Ishikawa (cell line): ENCODE data around the gene SMAD7.

Experiments used
- EGR1 ChIP-seq: IDR thresholded peaks from 2 replicates; pipeline ENCODE4 v1.6.1; 2012
- EP300 ChIP-seq: IDR thresholded peaks from 2 replicates; pipeline ENCODE4 v1.6.1; 2012; ENCODE audit warnings: borderline replicate concordance
- FOXM1 ChIP-seq: IDR thresholded peaks from 2 replicates; pipeline ENCODE4 v1.6.1; 2012; ENCODE audit warnings: low read depth, borderline replicate concordance
- MAX ChIP-seq: IDR thresholded peaks from 2 replicates; pipeline ENCODE4 v1.6.1; 2012
- REST ChIP-seq: IDR thresholded peaks from 2 replicates; pipeline ENCODE4 v1.6.1; 2012; ENCODE audit warnings: low read depth, mild to moderate bottlenecking
- TAF1 ChIP-seq: IDR thresholded peaks from 2 replicates; pipeline ENCODE4 v1.6.1; 2012; ENCODE audit warnings: low read depth, mild to moderate bottlenecking
- TCF12 ChIP-seq: IDR thresholded peaks from 2 replicates; pipeline ENCODE4 v1.6.1; 2012; ENCODE audit warnings: low read depth
- ZBTB7A ChIP-seq: IDR thresholded peaks from 2 replicates; pipeline ENCODE4 v1.6.1; 2012; ENCODE audit warnings: low read depth

- no peak for TF ChIP-seq TCF12
- no peak for TF ChIP-seq EGR1
- TF ChIP-seq FOXM1 = no peak
- no peak for TF ChIP-seq ZBTB7A
- TF ChIP-seq TAF1 = no peak
- no peak for TF ChIP-seq EP300
- no peak for TF ChIP-seq MAX
- no peak for TF ChIP-seq REST
Observed at GRCh38 chr18:48993586-48993985, 42.8 kb upstream of the SMAD7 start.
